Dendritic cell treated with granulocyte-macrophage colony-stimulating factor and Interleukin-4, amounts not matched to agents 40 ng/mL and 50 ng/mL, for 4 days (primary cell): ENCODE results near the gene G6PC3.
A peak's percentile ranks its signal among the peaks of the same experiment; 100 is the strongest.

ENCODE experiments used
- H3K27ac Mint-ChIP-seq: one replicate; pipeline ENCODE4 v1.8.0; 2022; ENCODE audit warnings: mild to moderate bottlenecking, mixed read lengths
- H3K27me3 Mint-ChIP-seq: one replicate; pipeline ENCODE4 v1.8.0; 2022; ENCODE audit warnings: mild to moderate bottlenecking, mixed read lengths
- H3K36me3 Mint-ChIP-seq: one replicate; pipeline ENCODE4 v1.8.0; 2022; ENCODE audit warnings: low read depth, mixed read lengths
- H3K4me1 Mint-ChIP-seq: one replicate; pipeline ENCODE4 v1.8.0; 2022; ENCODE audit warnings: low read depth, mixed read lengths
- H3K4me3 Mint-ChIP-seq: one replicate; pipeline ENCODE4 v1.8.0; 2022; ENCODE audit warnings: mild to moderate bottlenecking, moderate library complexity, mixed read lengths
- H3K9me3 Mint-ChIP-seq: one replicate; pipeline ENCODE4 v1.8.0; 2022; ENCODE audit warnings: mixed read lengths
- intact Hi-C: fragments of 100-400 bp; cut with micrococcal nuclease; formaldehyde crosslinking; loops from one replicate; pipeline ENCODE4 v1.15.0; 2022

The G6PC3 gene

DNA sequence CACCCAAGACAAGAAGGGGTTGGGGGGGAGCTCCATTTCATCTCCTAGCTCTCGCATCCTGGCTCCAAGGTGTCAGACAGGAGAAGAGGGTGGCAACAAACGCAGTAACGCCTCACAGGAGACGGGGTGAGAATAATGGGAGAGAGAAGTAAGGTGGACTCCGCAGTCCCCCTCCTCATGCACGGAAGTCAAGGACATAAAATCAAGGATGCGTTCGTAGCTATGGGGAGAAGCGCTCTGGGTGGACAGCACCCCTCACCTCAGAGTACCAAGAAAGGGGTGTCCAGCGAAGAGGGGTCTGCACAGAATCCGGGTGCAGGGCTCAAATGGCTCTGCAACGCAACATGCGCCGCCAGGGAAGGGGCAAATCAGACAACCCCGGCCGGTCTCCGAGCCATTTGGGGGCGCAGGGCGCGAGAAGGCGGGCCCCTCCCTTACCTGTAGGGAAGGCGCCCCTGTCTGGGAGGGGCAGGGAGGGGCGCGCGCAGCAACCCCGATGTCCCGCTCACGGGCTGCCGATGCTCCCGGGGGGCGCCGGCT lies 52.4 kb downstream of the G6PC3 start:
- peak overlapping the region; percentile 96 for H3K27ac Mint-ChIP-seq
- intact Hi-C loops = loop anchor here (1.0 to 2.0 kb wide), 2 partner anchors 18 to 25 kb away; partner anchors contain the start of gene HROB
- no peaks in the 10 kb centered on the region for H3K27me3 Mint-ChIP-seq
- peaks cover 41% of the 10 kb centered on the region for H3K4me1 Mint-ChIP-seq
- H3K4me3 Mint-ChIP-seq = peak overlapping the region; percentile 90
- H3K36me3 Mint-ChIP-seq = peaks cover 29% of the 10 kb centered on the region
- H3K9me3 Mint-ChIP-seq = no peaks in the 10 kb centered on the region

DNA sequence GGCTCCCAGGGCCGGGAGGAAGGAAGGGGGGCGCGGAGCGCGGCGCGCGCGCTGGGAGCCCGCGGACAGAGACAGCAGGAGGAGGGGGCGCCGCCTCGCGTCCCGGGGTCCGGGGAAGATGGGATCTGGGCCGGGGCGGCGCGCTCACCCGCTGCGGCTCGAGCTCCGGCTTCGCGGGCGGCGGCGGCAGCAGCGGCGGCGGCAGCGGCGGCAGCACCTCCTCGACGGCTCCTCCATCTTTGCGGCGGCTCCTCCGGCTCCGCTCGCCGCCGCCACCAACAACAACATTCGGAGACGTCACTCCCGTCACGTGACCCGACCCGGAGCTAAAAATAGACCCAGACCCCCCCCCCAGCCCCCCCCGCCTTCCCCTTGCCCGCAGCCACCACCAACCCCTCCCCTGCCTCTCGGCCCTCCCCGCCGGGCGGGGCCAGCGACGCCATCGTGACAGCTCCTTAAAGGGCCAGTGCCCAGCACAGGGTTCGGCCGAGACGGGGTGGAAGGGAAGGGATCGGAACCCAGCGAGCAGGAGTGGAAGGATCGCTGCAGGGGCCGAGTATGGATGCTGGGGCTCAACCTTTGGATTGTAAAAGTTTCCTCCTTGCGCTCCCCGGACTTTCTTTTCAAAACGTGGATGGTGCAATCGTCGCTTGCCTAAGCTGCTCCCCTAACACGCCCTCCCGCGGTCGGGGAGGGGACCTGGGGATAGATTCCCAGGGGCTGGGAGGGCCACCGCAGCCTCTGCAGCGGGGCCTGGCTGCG lies 53.0 kb downstream of the G6PC3 start, which contains the start of gene HDAC5:
HDAC5 (minus strand) TSS at position 286 of the 762 bp plus-strand sequence. CDS start 6,126 bp downstream, outside the sequence.
- intact Hi-C loops = loop anchor here (1.0 to 2.0 kb wide), 3 partner anchors 17 to 63 kb away; partner anchors contain the start of genes HROB and TMUB2
- no peaks in the 10 kb centered on the region for H3K9me3 Mint-ChIP-seq
- peak within 1 kb of the TSS; percentile 90 for H3K4me3 Mint-ChIP-seq
- no peaks in the 10 kb centered on the region for H3K27me3 Mint-ChIP-seq
- peak within 1 kb of the TSS; percentile 96 for H3K27ac Mint-ChIP-seq
- H3K4me1 Mint-ChIP-seq = peaks cover 41% of the 10 kb centered on the region
- peaks cover 26% of the 10 kb centered on the region for H3K36me3 Mint-ChIP-seq

DNA sequence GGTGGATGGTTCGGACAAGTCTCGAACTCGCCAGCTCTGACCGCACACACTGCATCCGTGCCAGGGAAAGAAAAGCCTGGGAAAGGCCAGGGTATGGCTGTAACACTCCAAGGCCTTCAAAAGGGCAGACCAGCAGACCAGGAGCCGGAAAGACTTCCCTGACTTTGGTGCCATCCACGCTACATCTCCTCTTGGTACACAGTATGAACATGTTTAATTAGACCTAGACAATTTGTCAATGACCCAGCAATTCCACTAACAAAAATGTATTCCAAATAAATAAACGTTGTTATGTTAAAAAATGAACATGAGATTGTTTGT lies 53.5 kb downstream of the G6PC3 start:
- Mint-ChIP-seq H3K9me3 (no peaks in the 10 kb centered on the region), H3K27me3 (no peaks in the 10 kb centered on the region), H3K36me3 (peaks cover 26% of the 10 kb centered on the region), H3K27ac (peak overlapping the region; percentile 96), H3K4me1 (peaks cover 35% of the 10 kb centered on the region), H3K4me3 (peak overlapping the region; percentile 90)
- intact Hi-C loops = loop anchor here (1.0 kb wide), 1 partner anchor 62 kb away; the partner anchor contains the start of gene TMUB2
